Stomach (tissue), 4 donors: ENCODE data around the gene DLGAP1.

Experiments used
- CTCF ChIP-seq, 7 experiments: fragments of 450-650 bp in 4 of 7; fragments of 200-600 bp in 3 of 7; sonication (generic) in 3 of 7; IDR thresholded peaks; one replicate each; pipeline ENCODE4 v1.5.1; 2016 to 2019; ENCODE audit warnings: antibody characterized with exemption in 7 of 7, control low read depth in 2 of 7, mild to moderate bottlenecking in 1 of 7
- EP300 ChIP-seq: sonication (generic); formaldehyde crosslinking; IDR thresholded peaks from one replicate; pipeline ENCODE4 v1.6.1; 2017; ENCODE audit warnings: antibody characterized with exemption
- POLR2A ChIP-seq, 4 donors: fragments of 450-650 bp; IDR thresholded peaks; one replicate each; pipeline ENCODE4 v1.6.1; 2016; ENCODE audit warnings: antibody characterized with exemption in 4 of 4, control low read depth in 2 of 4, mild to moderate bottlenecking in 1 of 4, moderate library complexity in 1 of 4

- peak in 1 of 7 experiments; percentile 5 for TF ChIP-seq CTCF (IDR thresholded peaks at IDR 0.05)
- TF ChIP-seq EP300, result no peak
- no peak for TF ChIP-seq POLR2A (IDR thresholded peaks at IDR 0.05)
Observed at GRCh38 chr18:3970929-3971328, 484.2 kb downstream of the DLGAP1 start.
